Measurements from ENCODE around the gene CDC20. TPM values are rescaled to one million over a fixed set of nuclear protein-coding genes. Genes with fewer than 3 reads are reported as not detected.

Gene CDC20
- total and polyA plus RNA-seq, 2 donors (not counting 1 experiment from before 2014, with no cell fraction given), result 1.1 to 1.5 TPM

DNA sequence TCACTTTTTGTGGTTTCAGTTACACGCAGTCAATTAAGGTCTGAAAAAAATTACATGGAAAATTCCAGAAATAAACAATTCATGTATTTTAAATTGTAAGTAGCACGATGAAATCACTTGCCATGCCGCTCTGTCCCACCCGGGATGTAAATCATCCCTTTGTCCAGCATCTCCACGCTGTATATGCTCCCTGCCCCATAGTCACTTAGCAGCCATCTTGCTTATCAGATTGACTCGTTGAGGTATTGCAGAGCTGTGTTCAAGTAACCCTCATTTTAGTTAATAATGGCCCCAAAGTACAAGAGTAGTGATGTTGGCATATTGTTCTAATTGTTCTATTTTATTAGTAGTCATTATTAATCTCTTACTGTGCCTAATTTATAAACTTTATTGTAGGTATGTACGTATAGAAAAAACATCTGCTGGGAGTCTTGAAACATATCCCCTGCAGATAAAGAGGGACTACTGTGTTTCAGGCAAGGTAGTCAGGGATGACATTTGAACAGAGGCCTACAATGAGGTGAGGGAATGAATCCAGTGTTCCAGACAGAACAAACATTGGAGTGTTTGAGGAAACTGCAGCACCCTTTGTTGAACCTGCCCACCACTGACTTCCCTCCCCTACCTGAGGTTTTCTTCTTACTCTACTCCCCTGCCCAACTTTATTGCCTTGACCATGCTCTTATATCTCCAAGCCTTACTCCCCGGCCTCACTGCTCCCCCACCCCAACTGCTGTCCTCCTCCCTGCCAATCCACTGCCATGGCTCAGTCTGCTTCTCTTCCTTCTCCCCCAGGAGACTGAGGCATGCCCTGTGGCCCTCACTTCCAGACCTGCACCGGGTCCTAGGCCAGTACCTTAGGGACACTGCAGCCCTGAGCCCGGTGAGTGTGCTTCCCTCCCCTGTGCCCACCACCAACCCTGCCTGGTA, 7.1 kb upstream of the CDC20 start:
- H3K36me3 ChIP-seq (replicated peaks in 1 of 2; ENCODE audit: control extremely low read depth in 1 of 2, control insufficient read depth in 1 of 2, extremely low read depth in 1 of 2, insufficient read depth in 2 of 2, low read length in 1 of 2), result no peaks in the 10 kb centered on the region
- intact Hi-C loops (cut with micrococcal nuclease), result no loop called here
- ATAC-seq (ENCODE audit: low read depth) (no peak), DNase-seq (no peak)
- H3K27me3 Mint-ChIP-seq, result no peaks in the 10 kb centered on the region
- H3K4me3 Mint-ChIP-seq, result no peak overlapping the region
- no peaks in the 10 kb centered on the region for H3K9me3 ChIP-seq (ENCODE audit: control extremely low read depth in 1 of 3, control insufficient read depth in 2 of 3, insufficient read depth in 1 of 3, low read length in 2 of 3)
- no peak overlapping the region for H2AFZ ChIP-seq (ENCODE audit: insufficient read depth, low read depth, low read length, poor library complexity, severe bottlenecking)
- no peak overlapping the region for H3K4me2 ChIP-seq (replicated peaks; ENCODE audit: low read depth, low read length, poor library complexity, severe bottlenecking)
- H3K9me3 Mint-ChIP-seq (ENCODE audit: insufficient read depth), result no peaks in the 10 kb centered on the region
- H4K20me1 ChIP-seq (ENCODE audit: control insufficient read depth, insufficient read depth, low read length, poor library complexity, severe bottlenecking), result no peaks in the 10 kb centered on the region
- WGBS (ENCODE audit: insufficient coverage), result 100% methylated on average over 4 of the region's 10 CpGs
- H3K4me3 ChIP-seq (ENCODE audit: control extremely low read depth in 1 of 5, extremely low read depth in 1 of 5, insufficient read depth in 1 of 5, low read depth in 2 of 5, low read length in 4 of 5), result no peak overlapping the region
- H3K4me1 ChIP-seq (ENCODE audit: control insufficient read depth in 2 of 2, insufficient read depth in 2 of 2, low read length in 2 of 2), result peaks cover 4 to 5% of the 10 kb centered on the region in 2 donors
- CTCF ChIA-PET, result no interaction called here
- POLR2A ChIA-PET, result no interaction called here
- H3K4me1 Mint-ChIP-seq, result peaks cover 13% of the 10 kb centered on the region
- H3K79me2 ChIP-seq (ENCODE audit: control insufficient read depth, insufficient read depth, low read length), result no peaks in the 10 kb centered on the region
- H3K27me3 ChIP-seq (replicated peaks in 1 of 4; ENCODE audit: control extremely low read depth in 1 of 4, control insufficient read depth in 3 of 4, insufficient read depth in 4 of 4, low read length in 3 of 4), result no peaks in the 10 kb centered on the region
- no peak overlapping the region for H3K9ac ChIP-seq (ENCODE audit: low read length)
- H3K27ac Mint-ChIP-seq, result no peak overlapping the region
- no peak for TF ChIP-seq EZH2 (IDR thresholded peaks at IDR 0.05; ENCODE audit: borderline replicate concordance, insufficient read depth, low read depth, low read length, poor library complexity, severe bottlenecking)
- TF ChIP-seq, protein P1, sequence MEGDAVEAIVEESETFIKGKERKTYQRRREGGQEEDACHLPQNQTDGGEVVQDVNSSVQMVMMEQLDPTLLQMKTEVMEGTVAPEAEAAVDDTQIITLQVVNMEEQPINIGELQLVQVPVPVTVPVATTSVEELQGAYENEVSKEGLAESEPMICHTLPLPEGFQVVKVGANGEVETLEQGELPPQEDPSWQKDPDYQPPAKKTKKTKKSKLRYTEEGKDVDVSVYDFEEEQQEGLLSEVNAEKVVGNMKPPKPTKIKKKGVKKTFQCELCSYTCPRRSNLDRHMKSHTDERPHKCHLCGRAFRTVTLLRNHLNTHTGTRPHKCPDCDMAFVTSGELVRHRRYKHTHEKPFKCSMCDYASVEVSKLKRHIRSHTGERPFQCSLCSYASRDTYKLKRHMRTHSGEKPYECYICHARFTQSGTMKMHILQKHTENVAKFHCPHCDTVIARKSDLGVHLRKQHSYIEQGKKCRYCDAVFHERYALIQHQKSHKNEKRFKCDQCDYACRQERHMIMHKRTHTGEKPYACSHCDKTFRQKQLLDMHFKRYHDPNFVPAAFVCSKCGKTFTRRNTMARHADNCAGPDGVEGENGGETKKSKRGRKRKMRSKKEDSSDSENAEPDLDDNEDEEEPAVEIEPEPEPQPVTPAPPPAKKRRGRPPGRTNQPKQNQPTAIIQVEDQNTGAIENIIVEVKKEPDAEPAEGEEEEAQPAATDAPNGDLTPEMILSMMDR (IDR thresholded peaks at IDR 0.05), result no peak
- H3K27ac ChIP-seq (ENCODE audit: low read length in 2 of 2), result no peak overlapping the region

GRCh38 chr1:43352351-43352705, 6.5 kb upstream of the CDC20 start:
- CTCF ChIA-PET, result no interaction called here

More at GRCh38 chr1:43352351-43352705, 6.5 kb upstream of the CDC20 start:
- Histone ChIP-seq H3K36me3 (replicated peaks in 1 of 2; ENCODE audit: control extremely low read depth in 1 of 2, control insufficient read depth in 1 of 2, extremely low read depth in 1 of 2, insufficient read depth in 2 of 2, low read length in 1 of 2) (no peaks in the 10 kb centered on the region), H3K4me2 (replicated peaks; ENCODE audit: low read depth, low read length, poor library complexity, severe bottlenecking) (no peak overlapping the region), H3K9me3 (ENCODE audit: control extremely low read depth in 1 of 3, control insufficient read depth in 2 of 3, insufficient read depth in 1 of 3, low read length in 2 of 3) (no peaks in the 10 kb centered on the region), H2AFZ (ENCODE audit: insufficient read depth, low read depth, low read length, poor library complexity, severe bottlenecking) (no peak overlapping the region), H3K79me2 (ENCODE audit: control insufficient read depth, insufficient read depth, low read length) (no peaks in the 10 kb centered on the region), H3K27ac (ENCODE audit: low read length in 2 of 2) (no peak overlapping the region), H3K27me3 (replicated peaks in 1 of 4; ENCODE audit: control extremely low read depth in 1 of 4, control insufficient read depth in 3 of 4, insufficient read depth in 4 of 4, low read length in 3 of 4) (no peaks in the 10 kb centered on the region), H3K9ac (ENCODE audit: low read length) (no peak overlapping the region), H3K4me1 (ENCODE audit: control insufficient read depth in 2 of 2, insufficient read depth in 2 of 2, low read length in 2 of 2) (peaks cover 4 to 5% of the 10 kb centered on the region in 2 donors), H4K20me1 (ENCODE audit: control insufficient read depth, insufficient read depth, low read length, poor library complexity, severe bottlenecking) (no peaks in the 10 kb centered on the region), H3K4me3 (ENCODE audit: control extremely low read depth in 1 of 5, extremely low read depth in 1 of 5, insufficient read depth in 1 of 5, low read depth in 2 of 5, low read length in 4 of 5) (no peak overlapping the region)
- no peaks in the 10 kb centered on the region for H3K9me3 Mint-ChIP-seq (ENCODE audit: insufficient read depth)
- POLR2A ChIA-PET, result no interaction called here
- DNase-seq (no peak), ATAC-seq (ENCODE audit: low read depth) (no peak)
- intact Hi-C loops (cut with micrococcal nuclease), result no loop called here
- no peaks in the 10 kb centered on the region for H3K27me3 Mint-ChIP-seq
- peaks cover 13% of the 10 kb centered on the region for H3K4me1 Mint-ChIP-seq
- no peak overlapping the region for H3K4me3 Mint-ChIP-seq
- TF ChIP-seq, protein P1 (IDR thresholded peaks at IDR 0.05), result no peak
- no peak for TF ChIP-seq EZH2 (IDR thresholded peaks at IDR 0.05; ENCODE audit: borderline replicate concordance, insufficient read depth, low read depth, low read length, poor library complexity, severe bottlenecking)
- 100% methylated on average over 2 of the region's 2 CpGs for WGBS (ENCODE audit: insufficient coverage)
- H3K27ac Mint-ChIP-seq, result no peak overlapping the region
